Kidney (tissue), 14 donors: Measurements from ENCODE around the gene TPO. TPM values are rescaled to one million over a fixed set of nuclear protein-coding genes. Genes with fewer than 3 reads are reported as not detected.
A peak's percentile ranks its signal among the peaks of the same experiment; 100 is the strongest.

ENCODE experiments used
- DNase-seq, 5 donors: peaks; one replicate each; pipeline ENCODE4 v3.0.0-alpha.2; 2013 to 2020
- FAIRE-seq: peaks from 2 replicates; lab custom pipeline; 2012; peaks lifted over from hg19 to GRCh38; lab: Jason Lieb, UNC
- H3K27ac ChIP-seq, 2 donors: one replicate each; pipeline ENCODE4 v1.7.0; 2013; ENCODE audit warnings: low read depth in 2 of 2, low read length in 2 of 2, inconsistent platforms in 1 of 2
- H3K27me3 ChIP-seq: one replicate; pipeline ENCODE4 v1.7.1; 2013; ENCODE audit warnings: low read length, inconsistent platforms; ENCODE audit not compliant: control insufficient read depth, insufficient read depth
- H3K36me3 ChIP-seq, 3 donors: one replicate each; pipeline versions ENCODE4 v1.7.0 to v1.7.1; 2013; ENCODE audit warnings: low read length in 3 of 3, control low read depth in 1 of 3, inconsistent platforms in 1 of 3; ENCODE audit not compliant: insufficient read depth in 3 of 3, control insufficient read depth in 2 of 3
- H3K4me1 ChIP-seq, 3 donors: one replicate each; pipeline versions ENCODE4 v1.7.0 to v1.7.1; 2013; ENCODE audit warnings: low read length in 3 of 3, inconsistent platforms in 1 of 3, low read depth in 1 of 3; ENCODE audit not compliant: control insufficient read depth in 2 of 3, insufficient read depth in 2 of 3
- H3K4me3 ChIP-seq, 3 donors: one replicate each; pipeline versions ENCODE4 v1.7.0 to v1.8.1; 2013; ENCODE audit warnings: low read length in 3 of 3, control low read depth in 1 of 3, inconsistent platforms in 1 of 3
- H3K9ac ChIP-seq, 3 donors: one replicate each; pipeline versions ENCODE4 v1.7.0 to v1.7.1; 2013; ENCODE audit warnings: low read length in 3 of 3, control low read depth in 1 of 3, inconsistent platforms in 1 of 3
- H3K9me3 ChIP-seq, 3 donors: one replicate each; pipeline versions ENCODE4 v1.7.0 to v1.7.1; 2013; ENCODE audit warnings: low read length in 3 of 3, control low read depth in 1 of 3, inconsistent platforms in 1 of 3; ENCODE audit not compliant: control insufficient read depth in 2 of 3, insufficient read depth in 1 of 3
- intact Hi-C: fragments of 100-400 bp; cut with DNase I; formaldehyde crosslinking; loops from one replicate; pipeline ENCODE4 v1.11.1; 2022
- polyA plus RNA-seq: library from polyadenylated mRNA; stranded (reverse); fragments of 350-450 nt; fragmentation: Illumina TruSeq; extraction: RNeasy Lipid Tissue Mini Kit (QIAGEN cat#74804); gene quantifications from one replicate; pipeline ENCODE4 v1.2.3, GENCODE V29; 2014; ENCODE audit warnings: low read depth, low replicate concordance; ENCODE audit not compliant: insufficient read depth
- total RNA-seq: library from RNA; stranded (reverse); fragmentation: NEBNext Ultra II Directional; extraction: Animal tissue kit (Norgen Biotek cat#: 25700); gene quantifications from one replicate; pipeline ENCODE4 v1.2.1, GENCODE V29; 2021
- TF ChIP-seq, protein P1 (sequence below): IDR thresholded peaks from 3 replicates; pipeline ENCODE4 v1.5.1; 2012; ENCODE audit warnings: mild to moderate bottlenecking, moderate library complexity, borderline replicate concordance; ENCODE audit not compliant: insufficient read depth; ENCODE audit errors: extremely low read depth
- donor health status: control.
- donor health status: control.
- donor health status: control.
- donor health status: control.
- donor health status: control.
- donor health status: DM: yes; HTN: yes; CAD: no.
- donor health status: Normal renal cell carcinoma (clear cell type).

The TPO gene
- total and polyA plus RNA-seq, 2 donors from 2014 or later = not detected

DNA sequence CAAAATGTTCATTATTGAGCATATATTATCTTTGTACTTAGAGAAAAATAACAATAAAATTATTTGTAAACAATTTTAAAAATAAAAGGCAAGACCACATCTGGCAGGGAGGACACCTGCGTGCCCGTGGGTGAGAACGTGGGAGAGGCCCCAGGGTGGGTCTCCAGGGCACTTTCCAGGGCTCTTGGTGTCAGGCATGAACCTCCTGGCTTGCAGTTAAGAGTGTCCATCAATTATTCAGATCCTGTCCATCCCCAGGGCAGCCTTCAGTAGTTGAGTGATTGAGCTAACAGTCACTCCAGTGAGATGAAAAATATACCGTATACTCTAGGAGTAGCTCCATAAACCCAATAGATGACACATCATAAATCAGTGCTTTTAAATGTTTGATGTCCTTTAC, 49.7 kb downstream of the TPO start:
- intact Hi-C loops = no loop called here
- Histone ChIP-seq H3K36me3 (no peaks in the 10 kb centered on the region), H3K9ac (no peak overlapping the region), H3K4me1 (no peaks in the 10 kb centered on the region), H3K27me3 (no peaks in the 10 kb centered on the region), H3K9me3 (peaks cover 0 to 2% (median 0%) of the 10 kb centered on the region in 3 donors), H3K27ac (no peak overlapping the region), H3K4me3 (no peak overlapping the region)
- no peak for DNase-seq
- no peak for FAIRE-seq
- TF ChIP-seq, protein P1, sequence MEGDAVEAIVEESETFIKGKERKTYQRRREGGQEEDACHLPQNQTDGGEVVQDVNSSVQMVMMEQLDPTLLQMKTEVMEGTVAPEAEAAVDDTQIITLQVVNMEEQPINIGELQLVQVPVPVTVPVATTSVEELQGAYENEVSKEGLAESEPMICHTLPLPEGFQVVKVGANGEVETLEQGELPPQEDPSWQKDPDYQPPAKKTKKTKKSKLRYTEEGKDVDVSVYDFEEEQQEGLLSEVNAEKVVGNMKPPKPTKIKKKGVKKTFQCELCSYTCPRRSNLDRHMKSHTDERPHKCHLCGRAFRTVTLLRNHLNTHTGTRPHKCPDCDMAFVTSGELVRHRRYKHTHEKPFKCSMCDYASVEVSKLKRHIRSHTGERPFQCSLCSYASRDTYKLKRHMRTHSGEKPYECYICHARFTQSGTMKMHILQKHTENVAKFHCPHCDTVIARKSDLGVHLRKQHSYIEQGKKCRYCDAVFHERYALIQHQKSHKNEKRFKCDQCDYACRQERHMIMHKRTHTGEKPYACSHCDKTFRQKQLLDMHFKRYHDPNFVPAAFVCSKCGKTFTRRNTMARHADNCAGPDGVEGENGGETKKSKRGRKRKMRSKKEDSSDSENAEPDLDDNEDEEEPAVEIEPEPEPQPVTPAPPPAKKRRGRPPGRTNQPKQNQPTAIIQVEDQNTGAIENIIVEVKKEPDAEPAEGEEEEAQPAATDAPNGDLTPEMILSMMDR = no peak

DNA sequence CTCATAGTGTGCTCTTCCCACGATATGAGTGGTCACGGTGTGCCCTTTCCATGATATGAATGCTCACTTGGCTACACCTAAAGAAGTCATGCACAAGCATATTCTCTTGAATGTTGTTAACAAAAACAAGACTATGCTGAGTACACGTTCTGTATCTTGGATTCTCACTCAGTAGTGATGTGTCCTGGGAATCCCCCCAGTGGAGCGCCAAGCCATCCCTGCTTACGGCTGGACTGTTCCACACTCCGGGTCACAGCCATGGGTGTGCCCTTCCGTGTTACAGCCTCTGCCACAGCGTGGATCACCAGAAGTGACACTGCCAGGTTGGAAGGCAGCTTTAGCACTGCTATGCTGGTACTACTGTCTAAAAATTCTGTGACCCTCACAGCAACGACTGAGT, 59.1 kb downstream of the TPO start:
- intact Hi-C loops = no loop called here
- Histone ChIP-seq H3K4me1 (no peaks in the 10 kb centered on the region), H3K9ac (no peak overlapping the region), H3K27ac (no peak overlapping the region), H3K36me3 (no peaks in the 10 kb centered on the region), H3K9me3 (peaks cover 0 to 5% (median 3%) of the 10 kb centered on the region in 3 donors), H3K27me3 (no peaks in the 10 kb centered on the region), H3K4me3 (no peak overlapping the region)
- no peak for FAIRE-seq
- DNase-seq = no peak
- TF ChIP-seq, protein P1 = no peak

DNA sequence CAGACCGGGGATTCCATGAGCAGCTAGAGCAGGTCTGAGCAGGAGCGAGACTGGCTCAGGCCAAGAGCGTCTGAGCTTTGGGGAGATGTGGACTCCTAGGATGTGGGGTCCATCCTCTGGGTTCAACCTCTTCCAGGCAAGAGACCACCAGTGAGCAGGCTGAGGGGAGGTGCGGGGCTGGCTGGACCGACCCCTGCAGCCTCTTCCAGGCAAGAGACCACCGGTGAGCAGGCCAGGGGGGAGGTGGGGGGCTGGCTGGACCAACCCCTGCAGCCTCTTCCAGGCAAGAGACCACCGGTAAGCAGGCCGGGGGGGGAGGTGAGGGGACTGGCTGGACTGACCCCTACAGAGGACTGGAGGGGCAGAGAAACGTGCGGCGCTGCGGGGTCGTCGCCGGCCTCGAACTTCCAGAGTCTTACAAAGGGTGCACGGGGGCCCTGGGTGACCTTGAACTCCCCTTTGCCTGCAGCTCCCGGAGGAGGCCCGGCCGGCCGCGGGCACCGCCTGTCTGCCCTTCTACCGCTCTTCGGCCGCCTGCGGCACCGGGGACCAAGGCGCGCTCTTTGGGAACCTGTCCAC, 63.4 kb downstream of the TPO start:
- Histone ChIP-seq H3K9ac (no peak overlapping the region), H3K27me3 (no peaks in the 10 kb centered on the region), H3K27ac (no peak overlapping the region), H3K36me3 (no peaks in the 10 kb centered on the region), H3K9me3 (no peaks in the 10 kb centered on the region), H3K4me1 (no peaks in the 10 kb centered on the region), H3K4me3 (no peak overlapping the region)
- intact Hi-C loops = no loop called here
- TF ChIP-seq, protein P1 = no peak
- DNase-seq (peak in 1 of 5 donors; percentile 6), FAIRE-seq (no peak)
